ENCODE results near the gene FAM217A. TPM values are rescaled to one million over a fixed set of nuclear protein-coding genes. Genes with fewer than 3 reads are reported as not detected.

The FAM217A gene
- total and polyA plus RNA-seq, 8 donors: 0.08 to 0.68 TPM; not detected in 6

DNA sequence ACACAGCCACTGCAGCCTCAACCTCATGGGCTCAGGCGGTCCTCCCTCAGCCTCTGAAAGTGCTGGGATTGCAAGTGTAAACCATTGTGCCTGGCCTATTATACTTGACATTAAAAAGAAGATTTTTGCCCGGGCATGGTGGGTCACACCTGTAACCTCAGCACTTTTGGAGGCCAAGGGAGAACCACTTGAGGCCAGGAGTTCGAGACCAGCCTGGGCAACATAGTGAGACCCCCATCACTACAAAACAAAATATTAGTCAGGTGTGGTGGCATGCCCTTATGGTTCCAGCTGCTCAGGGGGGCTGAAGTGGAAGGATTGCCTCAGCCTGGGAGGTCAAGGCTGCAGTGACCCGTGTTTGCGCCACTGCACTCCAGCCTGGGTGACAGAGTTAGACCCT lies 42.4 kb downstream of the FAM217A start:
- Histone ChIP-seq H3K4me3 (no peak overlapping the region), H3K9me3 (no peaks in the 10 kb centered on the region), H3K27me3 (no peaks in the 10 kb centered on the region), H3K36me3 (peaks cover 23 to 85% (median 75%) of the 10 kb centered on the region in 4 donors), H3K4me1 (peaks cover 0 to 66% (median 31%) of the 10 kb centered on the region in 4 donors), H3K27ac (no peak overlapping the region)
- no peak for DNase-seq
- TF ChIP-seq, protein P1, sequence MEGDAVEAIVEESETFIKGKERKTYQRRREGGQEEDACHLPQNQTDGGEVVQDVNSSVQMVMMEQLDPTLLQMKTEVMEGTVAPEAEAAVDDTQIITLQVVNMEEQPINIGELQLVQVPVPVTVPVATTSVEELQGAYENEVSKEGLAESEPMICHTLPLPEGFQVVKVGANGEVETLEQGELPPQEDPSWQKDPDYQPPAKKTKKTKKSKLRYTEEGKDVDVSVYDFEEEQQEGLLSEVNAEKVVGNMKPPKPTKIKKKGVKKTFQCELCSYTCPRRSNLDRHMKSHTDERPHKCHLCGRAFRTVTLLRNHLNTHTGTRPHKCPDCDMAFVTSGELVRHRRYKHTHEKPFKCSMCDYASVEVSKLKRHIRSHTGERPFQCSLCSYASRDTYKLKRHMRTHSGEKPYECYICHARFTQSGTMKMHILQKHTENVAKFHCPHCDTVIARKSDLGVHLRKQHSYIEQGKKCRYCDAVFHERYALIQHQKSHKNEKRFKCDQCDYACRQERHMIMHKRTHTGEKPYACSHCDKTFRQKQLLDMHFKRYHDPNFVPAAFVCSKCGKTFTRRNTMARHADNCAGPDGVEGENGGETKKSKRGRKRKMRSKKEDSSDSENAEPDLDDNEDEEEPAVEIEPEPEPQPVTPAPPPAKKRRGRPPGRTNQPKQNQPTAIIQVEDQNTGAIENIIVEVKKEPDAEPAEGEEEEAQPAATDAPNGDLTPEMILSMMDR (IDR thresholded peaks at IDR 0.05): no peak
- TF ChIP-seq EP300 (IDR thresholded peaks at IDR 0.05): no peak
- TF ChIP-seq POLR2A (IDR thresholded peaks at IDR 0.05): no peak
- no peak for TF ChIP-seq POLR2AphosphoS5 (IDR thresholded peaks at IDR 0.05)
- 88 to 94% (median 91%) methylated on average over 5 of the region's 5 CpGs for WGBS, 5 donors
- intact Hi-C loops (cut with DNase I; ENCODE audit: low total_unique reads): no loop called here

DNA sequence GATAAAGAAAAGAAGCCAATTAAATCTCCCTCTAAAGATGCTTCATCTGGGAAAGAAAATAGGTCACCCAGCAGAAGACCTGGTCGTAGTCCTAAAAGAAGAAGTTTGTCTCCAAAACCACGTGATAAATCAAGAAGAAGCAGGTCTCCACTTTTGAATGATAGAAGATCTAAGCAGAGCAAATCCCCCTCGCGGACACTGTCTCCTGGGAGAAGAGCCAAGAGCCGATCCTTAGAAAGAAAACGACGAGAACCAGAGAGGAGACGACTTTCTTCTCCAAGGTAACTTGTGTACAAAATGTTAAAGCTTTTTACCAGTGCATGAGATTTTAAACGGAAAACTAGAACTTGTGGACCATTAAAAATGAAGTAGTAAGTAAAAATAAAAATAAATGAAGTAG lies 46.5 kb downstream of the FAM217A start:
- intact Hi-C loops (cut with DNase I; ENCODE audit: low total_unique reads): no loop called here
- Histone ChIP-seq H3K9me3 (no peaks in the 10 kb centered on the region), H3K4me1 (peaks cover 3 to 88% (median 45%) of the 10 kb centered on the region in 4 donors), H3K27me3 (no peaks in the 10 kb centered on the region), H3K27ac (no peak overlapping the region), H3K4me3 (no peak overlapping the region), H3K36me3 (peaks cover 0 to 46% (median 43%) of the 10 kb centered on the region in 4 donors)
- WGBS, 5 donors: 55 to 80% (median 69%) methylated on average over 9 of the region's 9 CpGs
- DNase-seq: no peak
- TF ChIP-seq POLR2A (IDR thresholded peaks at IDR 0.05) (no peak), POLR2AphosphoS5 (IDR thresholded peaks at IDR 0.05) (no peak), EP300 (IDR thresholded peaks at IDR 0.05) (no peak)
- TF ChIP-seq, protein P1 (IDR thresholded peaks at IDR 0.05): no peak

DNA sequence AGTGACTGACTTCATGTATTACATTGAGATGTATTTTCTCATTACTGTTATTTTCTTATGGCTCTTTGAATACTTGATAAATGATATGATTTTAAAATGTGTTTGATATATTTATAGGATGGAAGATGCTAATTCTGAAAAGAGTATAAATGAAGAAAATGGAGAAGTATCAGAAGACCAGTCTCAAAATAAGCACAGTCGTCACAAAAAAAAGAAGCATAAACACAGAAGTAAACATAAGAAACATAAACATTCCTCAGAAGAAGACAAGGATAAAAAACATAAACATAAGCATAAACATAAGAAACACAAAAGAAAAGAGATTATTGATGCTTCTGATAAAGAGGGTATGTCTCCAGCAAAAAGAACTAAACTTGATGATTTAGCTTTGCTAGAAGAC lies 47.5 kb downstream of the FAM217A start:
- WGBS, 5 donors: 70 to 89% (median 83%) methylated on average over 1 of the region's 1 CpG
- no peak for DNase-seq
- Histone ChIP-seq H3K27ac (no peak overlapping the region), H3K9me3 (no peaks in the 10 kb centered on the region), H3K36me3 (peaks cover 0 to 37% (median 33%) of the 10 kb centered on the region in 4 donors), H3K4me3 (no peak overlapping the region), H3K4me1 (peaks cover 10 to 90% (median 53%) of the 10 kb centered on the region in 4 donors), H3K27me3 (no peaks in the 10 kb centered on the region)
- intact Hi-C loops (cut with DNase I; ENCODE audit: low total_unique reads): no loop called here
- TF ChIP-seq, protein P1 (IDR thresholded peaks at IDR 0.05): no peak
- TF ChIP-seq POLR2AphosphoS5 (IDR thresholded peaks at IDR 0.05) (no peak), EP300 (IDR thresholded peaks at IDR 0.05) (no peak), POLR2A (IDR thresholded peaks at IDR 0.05) (no peak)

GRCh38 chr6:4030669-4031068 lies 48.3 kb downstream of the FAM217A start:
- no peaks in the 10 kb centered on the region for H3K9me3 ChIP-seq
- DNase-seq: no peak
- H3K27me3 ChIP-seq: no peaks in the 10 kb centered on the region
- 62 to 75% (median 74%) methylated on average over 2 of the region's 2 CpGs for WGBS, 5 donors
- H3K4me1 ChIP-seq: peaks cover 17 to 90% (median 54%) of the 10 kb centered on the region in 4 donors
- peaks cover 0 to 29% (median 28%) of the 10 kb centered on the region in 4 donors for H3K36me3 ChIP-seq
- no peak overlapping the region for H3K27ac ChIP-seq
- no peak overlapping the region for H3K4me3 ChIP-seq
- intact Hi-C loops (cut with DNase I; ENCODE audit: low total_unique reads): no loop called here
- no peak for TF ChIP-seq POLR2A (IDR thresholded peaks at IDR 0.05)
- TF ChIP-seq, protein P1 (IDR thresholded peaks at IDR 0.05): no peak
- TF ChIP-seq EP300 (IDR thresholded peaks at IDR 0.05): no peak
- no peak for TF ChIP-seq POLR2AphosphoS5 (IDR thresholded peaks at IDR 0.05)

Measured in stomach (tissue), 9 donors.